H1 (cell line): ENCODE data around the gene IRF2BP1. TPM values are rescaled to one million over a fixed set of nuclear protein-coding genes. Genes with fewer than 3 reads are reported as not detected.

ENCODE experiments used
- CTCF ChIA-PET: fragments of 300-600 bp; sonication (Branson Sonifier 250); formaldehyde crosslinking; loops from one replicate; lab custom pipeline; 2021; ENCODE audit not compliant: partially characterized antibody; lab: Charles Lee
- POLR2A ChIA-PET: fragments of 300-600 bp; sonication (Branson Sonifier 250); formaldehyde crosslinking; loops from one replicate; lab custom pipeline; 2021; ENCODE audit warnings: inconsistent platforms; ENCODE audit not compliant: partially characterized antibody; lab: Charles Lee
- DNase-seq, 2 experiments: peaks; one replicate each; pipeline versions ENCODE4 v3.0.0 to v3.0.0-alpha.2; 2010 to 2022; ENCODE audit warnings: low spot score in 2 of 2, low read depth in 1 of 2, mixed read lengths in 1 of 2
- FAIRE-seq: peaks from 2 replicates; lab custom pipeline; 2011; peaks lifted over from hg19 to GRCh38; lab: Jason Lieb, UNC
- H2AFZ ChIP-seq: 2 replicates; pipeline ENCODE4 v1.8.1; 2012; ENCODE audit warnings: low read length, inconsistent platforms
- H2AK5ac ChIP-seq: 2 replicates; pipeline ENCODE4 v1.6.1; 2013; ENCODE audit warnings: low read depth, low read length
- H2BK120ac ChIP-seq: replicated peaks from 2 replicates; pipeline ENCODE3; 2013; ENCODE audit warnings: low read depth, low read length, inconsistent platforms
- H2BK12ac ChIP-seq: 2 replicates; pipeline ENCODE4 v1.6.1; 2013; ENCODE audit warnings: low read depth, low read length
- H2BK15ac ChIP-seq: 2 replicates; pipeline ENCODE4 v1.6.1; 2013; ENCODE audit warnings: low read length
- H2BK20ac ChIP-seq: 2 replicates; pipeline ENCODE4 v1.6.1; 2013; ENCODE audit warnings: low read length
- H2BK5ac ChIP-seq: 2 replicates; pipeline ENCODE4 v1.6.1; 2013; ENCODE audit warnings: low read depth, low read length
- H3K14ac ChIP-seq: 2 replicates; pipeline ENCODE4 v1.6.1; 2013; ENCODE audit warnings: inconsistent platforms; ENCODE audit not compliant: insufficient read length
- H3K18ac ChIP-seq: 2 replicates; pipeline ENCODE4 v1.6.1; 2013; ENCODE audit warnings: low read length; ENCODE audit errors: extremely low read depth
- H3K23ac ChIP-seq: 2 replicates; pipeline ENCODE4 v1.6.1; 2013; ENCODE audit warnings: inconsistent platforms; ENCODE audit not compliant: insufficient read length
- H3K23me2 ChIP-seq: 2 replicates; pipeline ENCODE4 v1.6.1; 2013; ENCODE audit warnings: low read depth, low read length
- H3K27ac ChIP-seq: 2 replicates; pipeline ENCODE4 v1.6.1; 2011; ENCODE audit warnings: low read depth, low read length, inconsistent platforms
- H3K27me3 ChIP-seq, 4 experiments: replicated peaks in 1 of 4; 1 replicate in 1 of 4; 2 replicates in 3 of 4; pipeline versions ENCODE4 v1.6.1 to v1.8.1; 2011 to 2013; ENCODE audit warnings: low read length in 3 of 4, mild to moderate bottlenecking in 3 of 4, inconsistent platforms in 2 of 4, mixed read lengths in 2 of 4, moderate library complexity in 1 of 4; ENCODE audit not compliant: control insufficient read depth in 3 of 4, insufficient read depth in 3 of 4; ENCODE audit errors: extremely low read depth in 1 of 4
- H3K36me3 ChIP-seq, 4 experiments: 2 replicates each; pipeline versions ENCODE4 v1.6.1 to v1.8.1; 2011 to 2013; ENCODE audit warnings: mild to moderate bottlenecking in 4 of 4, low read length in 3 of 4, moderate library complexity in 2 of 4, control low read depth in 1 of 4, inconsistent platforms in 1 of 4; ENCODE audit not compliant: insufficient read depth in 4 of 4, control insufficient read depth in 2 of 4
- H3K4ac ChIP-seq: replicated peaks from 2 replicates; pipeline ENCODE3; 2013; ENCODE audit warnings: low read length, low read depth, mixed read lengths, inconsistent platforms; ENCODE audit not compliant: insufficient read length
- H3K4me1 ChIP-seq, 4 experiments: replicated peaks in 1 of 4; 1 replicate in 1 of 4; 2 replicates in 3 of 4; pipeline versions ENCODE4 v1.6.1 to v1.8.1; 2011 to 2013; ENCODE audit warnings: low read length in 3 of 4, inconsistent platforms in 2 of 4, mixed read lengths in 1 of 4; ENCODE audit not compliant: insufficient read depth in 4 of 4, control insufficient read depth in 3 of 4
- H3K4me2 ChIP-seq, 2 experiments: 2 replicates each; pipeline versions ENCODE4 v1.6.1 to v1.8.1; 2011 to 2013; ENCODE audit warnings: low read depth in 2 of 2, low read length in 2 of 2, control low read depth in 1 of 2, inconsistent platforms in 1 of 2, mild to moderate bottlenecking in 1 of 2; ENCODE audit not compliant: insufficient read depth in 1 of 2
- H3K4me3 ChIP-seq, 4 experiments: fragments of 200-600, 300-600 bp in 1 of 4; sonication (generic), shearing (Covaris generic), sonication (Bioruptor Twin) in 1 of 4; 2 replicates each; pipeline versions ENCODE4 v1.5.1 to v1.8.1; 2011 to 2016; ENCODE audit warnings: low read length in 4 of 4, low read depth in 3 of 4, control low read depth in 2 of 4, inconsistent platforms in 2 of 4, mild to moderate bottlenecking in 2 of 4, mixed read lengths in 1 of 4, moderate library complexity in 1 of 4; ENCODE audit not compliant: insufficient read depth in 2 of 4; ENCODE audit errors: extremely low read depth in 1 of 4
- H3K56ac ChIP-seq: replicated peaks from 2 replicates; pipeline ENCODE3; 2013; ENCODE audit warnings: low read depth, mild to moderate bottlenecking, mixed read lengths, low read length, inconsistent platforms; ENCODE audit not compliant: insufficient read length
- H3K79me1 ChIP-seq: 2 replicates; pipeline ENCODE4 v1.6.1; 2013; ENCODE audit warnings: low read depth, low read length, control low read depth
- H3K79me2 ChIP-seq, 2 experiments: 2 replicates each; pipeline versions ENCODE4 v1.6.1 to v1.8.1; 2012 to 2013; ENCODE audit warnings: low read length in 2 of 2, mild to moderate bottlenecking in 2 of 2, inconsistent platforms in 1 of 2; ENCODE audit not compliant: insufficient read depth in 2 of 2, control insufficient read depth in 1 of 2
- H3K9ac ChIP-seq, 4 experiments: replicated peaks in 1 of 4; 1 replicate in 1 of 4; 2 replicates in 3 of 4; pipeline versions ENCODE4 v1.6.1 to v1.8.1; 2011 to 2013; ENCODE audit warnings: low read depth in 3 of 4, low read length in 3 of 4, control low read depth in 2 of 4, mild to moderate bottlenecking in 2 of 4, moderate library complexity in 2 of 4, inconsistent platforms in 1 of 4; ENCODE audit errors: extremely low read depth in 1 of 4
- H3K9me3 ChIP-seq, 2 experiments: 2 replicates each; pipeline versions ENCODE4 v1.6.1 to v1.8.1; 2012 to 2013; ENCODE audit warnings: mild to moderate bottlenecking in 2 of 2, moderate library complexity in 2 of 2, control low read depth in 1 of 2, inconsistent platforms in 1 of 2, low read depth in 1 of 2, low read length in 1 of 2, mixed read lengths in 1 of 2; ENCODE audit not compliant: insufficient read depth in 2 of 2
- H4K20me1 ChIP-seq, 2 experiments: replicated peaks in 1 of 2; 2 replicates each; pipeline versions ENCODE3 to v1.8.1; 2011 to 2013; ENCODE audit warnings: inconsistent platforms in 2 of 2, low read length in 2 of 2, mild to moderate bottlenecking in 1 of 2; ENCODE audit not compliant: insufficient read depth in 2 of 2, control insufficient read depth in 1 of 2
- H4K5ac ChIP-seq: 2 replicates; pipeline ENCODE4 v1.6.1; 2013; ENCODE audit warnings: low read length, low read depth, mixed read lengths, inconsistent platforms; ENCODE audit not compliant: insufficient read length
- H4K8ac ChIP-seq: 2 replicates; pipeline ENCODE4 v1.8.0; 2013; ENCODE audit warnings: mild to moderate bottlenecking, moderate library complexity, low read length, inconsistent platforms; ENCODE audit not compliant: insufficient read depth; ENCODE audit errors: extremely low read depth
- H4K91ac ChIP-seq: replicated peaks from 2 replicates; pipeline ENCODE3; 2013; ENCODE audit warnings: low read length, mixed read lengths, inconsistent platforms; ENCODE audit not compliant: insufficient read length
- BRCA1 ChIP-seq: IDR thresholded peaks from 2 replicates; pipeline ENCODE4 v1.6.1; 2012; ENCODE audit warnings: low read depth, low read length, improper control_type of control experiment
- EP300 ChIP-seq, 2 experiments: IDR thresholded peaks; 1 replicate in 1 of 2; 2 replicates in 1 of 2; pipeline ENCODE4 v1.6.1; 2011 to 2012; ENCODE audit warnings: low read depth in 2 of 2, low read length in 2 of 2, mild to moderate bottlenecking in 2 of 2, borderline replicate concordance in 1 of 2, inconsistent platforms in 1 of 2, moderate library complexity in 1 of 2
- JUN ChIP-seq: IDR thresholded peaks from 2 replicates; pipeline ENCODE4 v1.6.1; 2011; ENCODE audit warnings: low read depth, mild to moderate bottlenecking, improper control_type of control experiment, low read length
- RAD21 ChIP-seq, 2 experiments: IDR thresholded peaks in 1 of 2; conservative IDR thresholded peaks in 1 of 2; 2 replicates each; pipeline ENCODE4 v1.6.1; 2011; ENCODE audit warnings: low read depth in 2 of 2, low read length in 2 of 2, improper control_type of control experiment in 1 of 2, inconsistent platforms in 1 of 2, mild to moderate bottlenecking in 1 of 2, moderate library complexity in 1 of 2
- SIRT6 ChIP-seq: IDR thresholded peaks from one replicate; pipeline ENCODE4 v1.7.1; 2012; ENCODE audit warnings: low read length, inconsistent platforms
- TCF12 ChIP-seq: IDR thresholded peaks from 2 replicates; pipeline ENCODE4 v1.6.1; 2011; ENCODE audit warnings: low read depth, mild to moderate bottlenecking, low read length
- WGBS, 2 experiments: shearing (Covaris generic) in 1 of 2; methylation state at CpG; one replicate each; pipeline versions ENCODE4 v1.1.6 to v1.1.7; 2013 to 2015; ENCODE audit warnings: low lambda C conversion rate in 2 of 2, mixed read lengths in 2 of 2, inconsistent platforms in 1 of 2, low coverage in 1 of 2, missing lambda C conversion rate in 1 of 2; ENCODE audit not compliant: insufficient replicate concordance in 2 of 2, insufficient coverage in 1 of 2, insufficient read length in 1 of 2; ENCODE audit errors: extremely low coverage in 1 of 2, missing lambda C conversion rate in 1 of 2; 5-methylcytosine and 5-hydroxymethylcytosine counted together
- polyA plus RNA-seq, 7 experiments: library from polyadenylated mRNA; depleted of rRNA in 3 of 7; stranded (reverse) in 5 of 7; unstranded in 2 of 7; fragments of >200 nt in 5 of 7; fragments of 200-250 nt in 2 of 7; gene quantifications; 1 replicate in 5 of 7; 2 replicates in 1 of 7; 4 replicates in 1 of 7; pipeline versions ENCODE4 v1.2.1 to v1.2.3, GENCODE V29; 2011 to 2013; ENCODE audit warnings: missing spikeins in 2 of 7, mixed read lengths in 2 of 7
- total RNA-seq: library from RNA; stranded (reverse); fragmentation: NEBNext Ultra II Directional; extraction: Animal tissue kit (Norgen Biotek cat#: 25700); gene quantifications from 2 replicates; pipeline ENCODE4 v1.2.1, GENCODE V29; 2021
- TF ChIP-seq, protein P1 (sequence below): IDR thresholded peaks from 2 replicates; pipeline ENCODE4 v1.6.1; 2012; ENCODE audit warnings: inconsistent platforms

IRF2BP1 gene
- total and polyA plus RNA-seq, 2 of the 8 experiments (the other 6 are each of a cell fraction or from before 2014, with no cell fraction given), result 12.1 to 24.4 TPM

DNA sequence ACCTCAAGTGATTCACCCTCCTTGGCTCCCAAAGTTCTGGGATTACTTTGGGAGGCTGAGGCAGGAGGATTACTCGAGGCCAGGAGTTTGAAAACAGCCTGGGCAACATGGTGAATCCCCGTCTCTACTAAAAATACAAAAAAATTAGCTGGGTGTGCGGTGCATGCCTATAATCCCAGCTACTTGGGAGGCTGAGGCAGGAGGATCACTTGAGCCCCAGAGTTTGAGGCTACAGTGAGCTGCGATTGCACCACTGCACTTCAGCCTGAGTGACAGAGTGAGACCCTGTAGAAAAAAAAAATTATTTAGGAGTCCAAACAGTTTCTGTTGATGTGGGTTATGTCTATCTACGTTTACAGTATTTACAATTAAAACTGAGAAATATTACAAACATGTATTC lies 15.1 kb downstream of the IRF2BP1 start:
- CTCF ChIA-PET, result interaction anchor here (12.4 kb wide), 1 partner anchor 13 kb away, joined by 208 read pairs; the partner anchor contains the start of gene IRF2BP1
- no peak overlapping the region for H3K23ac ChIP-seq
- TF ChIP-seq BRCA1 (no peak), RAD21 (IDR thresholded peaks at IDR 0.05 in 1 of 2, conservative IDR thresholded peaks at IDR 0.05 in 1 of 2; ENCODE audit: low read depth in 2 of 2, low read length in 2 of 2) (no peak), EP300 (IDR thresholded peaks at IDR 0.05; ENCODE audit: borderline replicate concordance in 1 of 2, low read depth in 2 of 2, low read length in 2 of 2) (no peak), SIRT6 (no peak), JUN (no peak), TCF12 (no peak)
- TF ChIP-seq, protein P1, sequence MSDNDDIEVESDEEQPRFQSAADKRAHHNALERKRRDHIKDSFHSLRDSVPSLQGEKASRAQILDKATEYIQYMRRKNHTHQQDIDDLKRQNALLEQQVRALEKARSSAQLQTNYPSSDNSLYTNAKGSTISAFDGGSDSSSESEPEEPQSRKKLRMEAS, result no peak

More for the DNA sequence above, 15.1 kb downstream of the IRF2BP1 start:
- DNase-seq, result no peak
- Histone ChIP-seq H4K91ac (no peak overlapping the region), H3K27me3 (no peaks in the 10 kb centered on the region; a peak in 1 of 7 replicates), H3K23me2 (peaks cover 4% of the 10 kb centered on the region; the same call in 1 of the 2 replicates), H2BK12ac (no peak overlapping the region), H3K79me1 (peaks cover 7% of the 10 kb centered on the region; the same call in 1 of the 2 replicates), H3K4me2 (no peak overlapping the region), H3K79me2 (peaks cover 0 to 26% of the 10 kb centered on the region in 2 experiments; a peak in 2 of 4 replicates), H2BK5ac (no peak overlapping the region), H3K56ac (no peak overlapping the region), H2AFZ (no peak overlapping the region), H2AK5ac (no peak overlapping the region), H4K5ac (no peak overlapping the region), H3K9me3 (no peaks in the 10 kb centered on the region), H3K9ac (no peak overlapping the region), H3K27ac (no peak overlapping the region), H3K36me3 (peaks cover 0 to 15% (median 3%) of the 10 kb centered on the region in 4 experiments; a peak in 3 of 8 replicates), H3K14ac (no peak overlapping the region), H2BK120ac (no peak overlapping the region), H3K4me3 (no peak overlapping the region), H3K4me1 (peaks cover 0 to 5% (median 2%) of the 10 kb centered on the region in 4 experiments; a peak in 5 of 7 replicates), H4K8ac (no peak overlapping the region), H3K4ac (no peak overlapping the region), H4K20me1 (peaks cover 5 to 7% of the 10 kb centered on the region in 2 experiments), H2BK20ac (no peak overlapping the region), H3K18ac (no peak overlapping the region), H2BK15ac (no peak overlapping the region)
- POLR2A ChIA-PET, result interaction anchor here (1.0 to 13.7 kb wide), 2 partner anchors 12 to 140 kb away, joined by 3 to 277 read pairs; partner anchors contain the start of genes FBXO46 and IRF2BP1
- FAIRE-seq, result no peak
- WGBS, 2 experiments, result 87% methylated on average over 5 of the region's 5 CpGs; no CpG with 5 or more reads in 1 of the 2 experiments
